ENCODE results near the gene SOX6. TPM values are rescaled to one million over a fixed set of nuclear protein-coding genes. Genes with fewer than 3 reads are reported as not detected.
"Not testable (repeated sequence)": the region's sequence is repeated elsewhere in the genome, so short reads cannot be mapped to it uniquely, and the experiment has no call there.

SOX6 gene
- total RNA-seq (2014; rRNA removed) = under 0.01 TPM in 1 of 2 replicates, not detected in the other
- 0.01 TPM for polyA plus RNA-seq (2012)

- no peak for DNase-seq (ENCODE audit: low read depth)
These were observed at the start of gene SOX6 for GRCh38 chr11:16356057-16356760. TSS of gene SOX6 (minus strand) at chr11:16356546. CDS start at chr11:16341248, 15,298 bp downstream.

- DNase-seq (ENCODE audit: low read depth) = no peak
These were observed 48.5 kb upstream of the SOX6 start for GRCh38 chr11:16404781-16405285.

- DNase-seq (ENCODE audit: low read depth) = no peak
These were observed 47.5 kb upstream of the SOX6 start for GRCh38 chr11:16403851-16404250.

DNA sequence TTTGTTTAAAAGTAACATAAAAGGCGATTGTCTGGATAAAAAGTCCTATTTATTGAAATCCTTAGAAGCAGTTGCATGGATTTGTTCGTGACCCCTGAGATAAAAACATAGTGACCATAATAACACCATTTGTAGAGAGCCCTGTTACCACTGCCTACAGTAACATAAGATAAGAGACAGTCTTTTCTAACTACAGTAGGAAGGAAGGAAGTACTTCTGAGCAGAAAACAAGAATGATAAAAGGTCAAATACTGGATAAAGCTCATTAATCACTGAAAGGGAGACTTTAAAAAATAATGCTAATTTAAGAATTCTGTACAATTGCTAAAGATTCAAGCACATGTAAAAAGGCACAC, 47.1 kb upstream of the SOX6 start:
- no peak for DNase-seq (ENCODE audit: low read depth)

- DNase-seq (ENCODE audit: low read depth) = no peak
These were observed 46.5 kb upstream of the SOX6 start for GRCh38 chr11:16402654-16403447.

DNA sequence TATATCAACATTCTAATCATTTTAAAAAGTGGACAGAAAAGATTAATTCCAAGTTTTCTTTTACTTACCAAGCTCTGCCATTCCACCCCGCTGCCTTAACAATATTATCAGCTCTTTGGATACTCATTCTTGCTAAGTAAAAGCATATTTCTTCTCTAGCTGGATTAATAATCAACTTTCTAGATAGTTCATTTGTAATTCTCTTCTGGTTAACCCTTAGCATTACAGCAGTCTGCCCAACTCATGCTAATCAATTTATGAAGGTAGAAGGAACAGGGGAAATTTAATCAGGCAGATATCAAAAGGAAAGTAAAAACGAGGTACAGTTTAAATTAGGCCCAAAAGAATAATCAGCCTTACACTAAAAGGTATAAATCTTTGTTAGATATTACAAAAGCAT, 41.0 kb upstream of the SOX6 start:
- DNase-seq (ENCODE audit: low read depth) = no peak

DNA sequence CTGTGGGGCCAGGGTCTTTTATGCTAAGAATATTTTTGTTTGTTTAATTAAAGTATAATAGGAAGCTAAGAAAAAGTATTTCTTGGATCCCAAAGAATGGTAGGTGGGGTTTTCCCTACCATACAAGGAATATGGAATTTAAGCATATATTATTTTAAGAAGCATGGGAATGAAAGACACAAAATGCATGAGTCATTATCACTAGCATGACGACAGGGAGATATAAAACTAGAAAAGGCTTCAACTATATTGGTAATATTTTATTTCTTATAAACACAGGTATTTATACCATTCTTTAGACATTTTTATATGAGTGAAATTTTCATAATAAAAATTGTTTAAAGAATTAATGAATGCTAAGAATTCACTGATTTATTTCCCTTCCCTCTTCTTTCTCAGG, 39.3 kb upstream of the SOX6 start:
- no peak for DNase-seq (ENCODE audit: low read depth)

DNA sequence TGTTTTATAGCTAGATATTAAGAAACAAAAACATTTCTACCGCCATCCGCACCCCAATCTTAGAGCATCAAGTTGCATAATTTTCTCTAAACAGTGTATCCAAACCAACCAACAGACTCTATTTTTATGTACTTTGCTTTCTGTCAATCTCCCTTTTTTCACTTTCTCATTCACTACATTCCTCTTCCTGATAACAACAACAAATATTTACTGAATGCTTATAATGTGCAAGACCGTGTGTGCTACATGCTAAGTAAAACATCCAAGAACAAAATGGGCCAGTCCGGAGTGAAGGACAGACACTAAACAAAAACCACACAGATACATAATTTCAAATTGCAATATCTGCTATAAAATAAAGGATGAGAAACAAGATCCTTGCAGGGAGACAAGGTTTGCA, 38.6 kb upstream of the SOX6 start:
- no peak for DNase-seq (ENCODE audit: low read depth)

- DNase-seq (ENCODE audit: low read depth) = no peak
These were observed 37.0 kb upstream of the SOX6 start for GRCh38 chr11:16393340-16393739.

DNA sequence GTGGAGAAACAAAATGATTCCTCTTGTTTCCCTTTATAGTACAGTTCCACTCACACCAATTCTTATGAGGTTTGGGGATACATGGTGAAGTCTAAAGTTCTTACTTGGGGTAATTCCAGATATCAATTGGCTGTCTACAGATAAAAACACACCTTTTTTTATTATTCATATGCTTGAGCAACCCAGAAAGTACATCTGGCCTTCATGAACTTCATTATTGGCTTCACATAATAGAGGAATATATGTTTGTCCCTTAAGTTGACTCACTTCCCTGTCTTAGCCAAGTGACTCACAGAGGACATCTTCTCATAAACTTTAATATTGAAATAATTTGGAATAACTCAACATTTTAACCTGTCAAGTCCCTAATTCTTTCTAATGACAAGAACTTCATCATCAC, 36.3 kb upstream of the SOX6 start:
- no peak for DNase-seq (ENCODE audit: low read depth)

GRCh38 chr11:16390826-16391225, 34.5 kb upstream of the SOX6 start:
- DNase-seq (ENCODE audit: low read depth) = not testable (repeated sequence)

- DNase-seq (ENCODE audit: low read depth) = no peak
These were observed 28.8 kb upstream of the SOX6 start for GRCh38 chr11:16385099-16385498.

DNA sequence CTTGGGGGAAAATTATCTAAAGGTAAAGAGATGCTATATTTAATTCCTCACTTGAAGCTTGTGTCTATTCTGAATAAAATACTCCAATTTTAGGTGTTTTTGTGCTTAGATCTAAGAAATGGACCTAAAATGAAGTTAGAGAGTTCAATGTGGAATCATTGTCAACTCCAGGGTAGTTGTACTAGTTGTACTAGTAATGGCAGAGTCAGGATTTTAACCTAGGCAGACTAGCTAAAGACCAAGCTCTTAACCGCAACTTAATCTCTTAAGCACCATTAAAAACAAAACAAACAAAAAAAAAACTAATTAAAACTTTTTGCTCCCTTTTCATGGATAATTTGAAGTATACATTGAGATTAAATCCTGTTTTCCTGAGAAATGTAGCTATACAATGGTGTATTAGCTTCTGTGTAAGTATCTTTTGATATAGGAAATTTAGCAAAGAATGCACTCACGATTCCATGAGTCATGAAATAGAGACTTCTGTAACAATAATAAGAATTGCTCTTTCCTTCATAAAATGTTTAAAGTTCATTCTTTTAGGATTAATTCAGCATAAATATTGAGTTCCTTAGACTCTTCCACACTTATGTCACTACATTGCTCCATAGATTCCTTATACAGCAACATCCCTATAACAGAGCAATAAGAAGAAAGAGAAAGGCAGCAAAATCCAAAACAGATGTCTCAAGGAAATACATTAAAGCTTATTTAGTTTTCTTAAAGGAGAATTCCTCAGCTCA, 26.5 kb upstream of the SOX6 start:
- DNase-seq (ENCODE audit: low read depth) = no peak

GRCh38 chr11:16382186-16382585, 25.8 kb upstream of the SOX6 start:
- no peak for DNase-seq (ENCODE audit: low read depth)

- DNase-seq (ENCODE audit: low read depth) = no peak
These were observed 24.7 kb upstream of the SOX6 start for GRCh38 chr11:16380941-16381568.

DNA sequence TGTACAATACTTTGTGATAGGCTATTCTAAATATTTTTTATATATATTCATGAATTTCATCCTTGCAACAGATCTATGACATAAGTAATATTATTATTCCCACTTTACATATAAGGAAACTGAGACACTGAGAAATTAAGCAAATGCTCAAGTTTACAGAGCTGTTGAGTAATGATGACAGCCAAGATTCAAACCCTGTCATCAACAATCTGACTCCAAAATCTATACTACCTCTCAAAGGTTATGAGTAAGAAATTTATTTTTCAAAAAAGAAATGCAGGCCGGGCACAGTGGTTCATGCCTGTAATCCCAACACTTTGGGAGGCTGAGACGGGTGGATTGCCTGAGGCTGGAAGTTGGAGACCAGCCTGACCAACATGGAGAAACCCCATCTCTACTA, 22.6 kb upstream of the SOX6 start:
- DNase-seq (ENCODE audit: low read depth) = no peak

- DNase-seq (ENCODE audit: low read depth) = no peak
These were observed 21.4 kb upstream of the SOX6 start for GRCh38 chr11:16377746-16378145.

DNA sequence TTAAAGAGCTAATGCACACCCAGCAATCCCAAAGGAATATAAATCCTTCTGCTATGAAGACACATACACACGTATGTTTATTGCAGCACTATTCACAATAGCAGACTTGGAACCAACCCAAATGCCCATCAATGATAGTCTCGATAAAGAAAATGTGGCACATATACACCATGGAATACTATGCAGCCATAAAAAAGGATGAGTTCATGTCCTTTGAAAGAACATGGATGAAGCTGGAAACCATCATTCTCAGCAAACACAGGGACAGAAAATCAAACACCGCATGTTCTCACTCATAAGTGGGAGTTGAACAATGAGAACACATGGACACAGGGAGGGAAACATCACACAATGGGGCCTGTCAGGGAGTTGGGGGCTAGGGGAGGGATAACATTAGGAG, 19.3 kb upstream of the SOX6 start:
- not testable (repeated sequence) for DNase-seq (ENCODE audit: low read depth)

DNA sequence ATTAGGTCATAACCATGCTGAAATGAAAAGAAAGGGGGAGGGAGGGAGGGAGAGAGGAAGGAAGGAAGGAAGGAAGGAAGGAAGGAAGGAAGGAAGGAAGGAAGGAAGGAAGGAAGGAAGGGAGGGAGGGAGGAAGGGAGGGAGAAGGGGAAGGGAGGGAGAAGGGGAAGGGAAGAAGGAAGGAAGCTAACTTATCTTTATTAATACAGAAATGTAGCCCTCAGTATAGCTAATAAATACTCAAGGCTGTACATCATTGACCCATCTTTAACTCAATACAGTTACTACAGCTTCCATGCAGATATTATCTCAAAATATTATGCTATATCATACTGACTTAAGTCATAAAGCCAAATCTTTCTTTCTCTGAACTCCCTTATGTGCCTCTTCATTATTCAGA, 17.4 kb upstream of the SOX6 start:
- DNase-seq (ENCODE audit: low read depth) = no peak

DNA sequence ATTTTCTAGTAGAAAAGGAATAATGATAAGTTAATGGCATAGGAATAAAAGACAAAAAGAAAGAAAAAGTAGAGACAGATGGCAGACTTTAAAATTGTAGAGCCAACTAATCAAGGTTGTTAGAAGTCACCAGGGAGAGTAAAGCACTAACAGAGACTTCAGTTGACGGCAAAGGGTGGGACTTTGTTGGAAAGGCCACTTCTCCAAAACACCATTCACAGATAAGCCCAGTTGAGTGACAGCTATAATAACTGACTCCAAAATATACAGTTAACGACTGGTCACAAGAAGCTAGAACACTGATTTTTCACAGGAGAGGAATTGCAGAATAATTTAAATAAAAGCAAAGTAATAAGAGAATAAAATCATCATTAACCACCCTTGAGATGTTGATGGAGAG, 16.0 kb upstream of the SOX6 start:
- DNase-seq (ENCODE audit: low read depth) = no peak

DNA sequence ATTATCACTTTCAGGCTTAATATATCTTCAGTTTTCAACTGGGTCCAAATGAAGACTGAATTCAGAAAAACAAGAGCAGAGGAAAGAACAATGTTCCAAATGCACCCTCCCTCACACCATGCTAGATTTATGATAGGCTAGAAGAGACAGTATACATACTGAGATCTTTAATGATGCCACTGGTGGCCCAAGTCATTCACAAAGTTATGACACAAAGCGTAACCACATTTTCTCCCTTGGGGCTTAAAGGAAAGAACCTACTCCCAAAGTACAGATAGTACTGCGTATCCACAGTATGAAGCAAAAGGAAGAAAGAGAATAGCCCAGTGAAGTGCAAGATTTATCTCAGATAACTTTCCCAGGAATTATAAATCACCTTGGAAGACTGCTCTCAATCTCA, 10.9 kb upstream of the SOX6 start:
- DNase-seq (ENCODE audit: low read depth) = no peak

Data from LHCN-M2 (cell line).